Esophagus muscularis mucosa (tissue), 4 donors: ENCODE results near the gene BTBD9. TPM values are rescaled to one million over a fixed set of nuclear protein-coding genes. Genes with fewer than 3 reads are reported as not detected.

Source experiments
- DNase-seq: peaks from one replicate; pipeline ENCODE4 v3.0.0-alpha.2; 2017; ENCODE audit errors: extremely low spot score
- H3K27ac ChIP-seq, 4 donors: fragments of 200-600 bp; sonication (generic); replicated peaks in 1 of 4; 1 replicate in 3 of 4; 2 replicates in 1 of 4; pipeline ENCODE4 v1.5.1; 2016 to 2019; ENCODE audit warnings: mild to moderate bottlenecking in 1 of 4
- H3K27me3 ChIP-seq, 4 donors: fragments of 200-600 bp; sonication (generic); one replicate each; pipeline versions ENCODE4 v1.5.1 to v1.6.0; 2016 to 2019
- H3K36me3 ChIP-seq, 4 donors: fragments of 200-600 bp; sonication (generic); one replicate each; pipeline ENCODE4 v1.5.1; 2016 to 2019
- H3K4me1 ChIP-seq, 4 donors: fragments of 200-600 bp; sonication (generic); one replicate each; pipeline ENCODE4 v1.5.1; 2016 to 2019
- H3K4me3 ChIP-seq, 4 donors: fragments of 200-600 bp; sonication (generic); 1 replicate in 2 of 4; 2 replicates in 2 of 4; pipeline ENCODE4 v1.5.1; 2016 to 2019; ENCODE audit warnings: mild to moderate bottlenecking in 4 of 4, moderate library complexity in 1 of 4
- H3K9me3 ChIP-seq, 4 donors: fragments of 200-600 bp; sonication (generic); 1 replicate in 3 of 4; 2 replicates in 1 of 4; pipeline ENCODE4 v1.5.1; 2016 to 2019
- EP300 ChIP-seq: sonication (generic); formaldehyde crosslinking; IDR thresholded peaks from one replicate; pipeline ENCODE4 v1.6.1; 2017; ENCODE audit warnings: antibody characterized with exemption
- POLR2A ChIP-seq: fragments of 450-650 bp; IDR thresholded peaks from one replicate; pipeline ENCODE4 v1.6.1; 2017; ENCODE audit warnings: antibody characterized with exemption, moderate library complexity, mild to moderate bottlenecking, low read depth
- POLR2AphosphoS5 ChIP-seq, 2 donors: sonication (generic); formaldehyde crosslinking; IDR thresholded peaks; one replicate each; pipeline ENCODE4 v1.6.1; 2017; ENCODE audit warnings: antibody characterized with exemption in 2 of 2
- WGBS: methylation state at CpG from one replicate; pipeline ENCODE4 v1.1.5; 2018; 5-methylcytosine and 5-hydroxymethylcytosine counted together
- intact Hi-C: fragments of 100-400 bp; cut with DNase I; formaldehyde crosslinking; loops from one replicate; pipeline ENCODE4 v1.15.1; 2023
- total RNA-seq, 4 donors: library from RNA; depleted of rRNA; stranded (reverse); fragments of >200 nt; gene quantifications; one replicate each; pipeline versions ENCODE4 v1.1.0 to v1.2.1, GENCODE V29; 2016
- TF ChIP-seq, protein P1 (sequence below), 3 experiments: fragments of 200-600 bp in 2 of 3; fragments of 450-650 bp in 1 of 3; sonication (generic) in 2 of 3; IDR thresholded peaks; one replicate each; pipeline ENCODE4 v1.5.1; 2017 to 2019; ENCODE audit warnings: antibody characterized with exemption in 3 of 3, mild to moderate bottlenecking in 2 of 3, moderate library complexity in 1 of 3

Gene BTBD9
- total RNA-seq, 4 donors from 2014 or later, result 9.4 to 14.1 (median 11.2) TPM

DNA sequence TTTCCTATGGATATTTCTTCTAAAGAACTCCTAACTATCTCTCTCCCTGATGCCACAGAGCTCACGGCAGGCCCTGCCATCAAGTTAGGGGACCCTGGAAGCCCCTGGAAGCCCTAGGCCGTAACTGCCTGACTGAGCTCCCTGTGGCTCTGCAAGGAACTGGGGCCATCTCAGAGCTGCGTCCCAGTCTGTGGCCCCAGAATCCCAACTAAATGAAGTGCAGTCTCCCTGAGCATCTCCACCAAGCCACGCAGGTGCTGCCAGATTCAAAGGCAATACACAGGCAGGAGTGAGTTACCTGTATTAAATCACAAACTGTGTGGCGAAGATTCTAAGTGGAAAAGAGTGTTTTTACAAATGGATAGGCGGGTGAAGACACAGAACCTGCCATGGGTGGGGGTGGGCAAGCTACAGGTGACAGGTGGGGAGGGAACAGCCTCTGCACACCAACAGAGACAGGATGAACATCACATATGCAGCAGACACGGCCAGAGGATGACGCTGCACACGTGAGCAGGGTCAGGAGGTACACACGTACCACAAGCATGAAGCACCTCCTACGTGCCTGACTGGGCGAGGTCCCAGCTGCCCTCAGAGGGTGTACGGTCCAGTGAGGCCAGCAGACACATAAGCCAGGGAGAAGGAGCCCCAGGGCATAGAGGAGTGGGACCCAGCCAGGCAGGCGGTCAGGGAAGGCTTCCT is 461.7 kb downstream of the BTBD9 start:
- DNase-seq, result no peak
- Histone ChIP-seq H3K27ac (no peak overlapping the region), H3K36me3 (peaks cover 0 to 22% (median 0%) of the 10 kb centered on the region in 4 donors), H3K27me3 (no peaks in the 10 kb centered on the region), H3K4me3 (no peak overlapping the region), H3K4me1 (no peaks in the 10 kb centered on the region), H3K9me3 (no peaks in the 10 kb centered on the region)
- 97% methylated on average over 11 of the region's 14 CpGs for WGBS
- intact Hi-C loops, result no loop called here
- TF ChIP-seq, protein P1, sequence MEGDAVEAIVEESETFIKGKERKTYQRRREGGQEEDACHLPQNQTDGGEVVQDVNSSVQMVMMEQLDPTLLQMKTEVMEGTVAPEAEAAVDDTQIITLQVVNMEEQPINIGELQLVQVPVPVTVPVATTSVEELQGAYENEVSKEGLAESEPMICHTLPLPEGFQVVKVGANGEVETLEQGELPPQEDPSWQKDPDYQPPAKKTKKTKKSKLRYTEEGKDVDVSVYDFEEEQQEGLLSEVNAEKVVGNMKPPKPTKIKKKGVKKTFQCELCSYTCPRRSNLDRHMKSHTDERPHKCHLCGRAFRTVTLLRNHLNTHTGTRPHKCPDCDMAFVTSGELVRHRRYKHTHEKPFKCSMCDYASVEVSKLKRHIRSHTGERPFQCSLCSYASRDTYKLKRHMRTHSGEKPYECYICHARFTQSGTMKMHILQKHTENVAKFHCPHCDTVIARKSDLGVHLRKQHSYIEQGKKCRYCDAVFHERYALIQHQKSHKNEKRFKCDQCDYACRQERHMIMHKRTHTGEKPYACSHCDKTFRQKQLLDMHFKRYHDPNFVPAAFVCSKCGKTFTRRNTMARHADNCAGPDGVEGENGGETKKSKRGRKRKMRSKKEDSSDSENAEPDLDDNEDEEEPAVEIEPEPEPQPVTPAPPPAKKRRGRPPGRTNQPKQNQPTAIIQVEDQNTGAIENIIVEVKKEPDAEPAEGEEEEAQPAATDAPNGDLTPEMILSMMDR (IDR thresholded peaks at IDR 0.05), result no peak
- TF ChIP-seq EP300 (no peak), POLR2AphosphoS5 (IDR thresholded peaks at IDR 0.05) (no peak), POLR2A (no peak)

DNA sequence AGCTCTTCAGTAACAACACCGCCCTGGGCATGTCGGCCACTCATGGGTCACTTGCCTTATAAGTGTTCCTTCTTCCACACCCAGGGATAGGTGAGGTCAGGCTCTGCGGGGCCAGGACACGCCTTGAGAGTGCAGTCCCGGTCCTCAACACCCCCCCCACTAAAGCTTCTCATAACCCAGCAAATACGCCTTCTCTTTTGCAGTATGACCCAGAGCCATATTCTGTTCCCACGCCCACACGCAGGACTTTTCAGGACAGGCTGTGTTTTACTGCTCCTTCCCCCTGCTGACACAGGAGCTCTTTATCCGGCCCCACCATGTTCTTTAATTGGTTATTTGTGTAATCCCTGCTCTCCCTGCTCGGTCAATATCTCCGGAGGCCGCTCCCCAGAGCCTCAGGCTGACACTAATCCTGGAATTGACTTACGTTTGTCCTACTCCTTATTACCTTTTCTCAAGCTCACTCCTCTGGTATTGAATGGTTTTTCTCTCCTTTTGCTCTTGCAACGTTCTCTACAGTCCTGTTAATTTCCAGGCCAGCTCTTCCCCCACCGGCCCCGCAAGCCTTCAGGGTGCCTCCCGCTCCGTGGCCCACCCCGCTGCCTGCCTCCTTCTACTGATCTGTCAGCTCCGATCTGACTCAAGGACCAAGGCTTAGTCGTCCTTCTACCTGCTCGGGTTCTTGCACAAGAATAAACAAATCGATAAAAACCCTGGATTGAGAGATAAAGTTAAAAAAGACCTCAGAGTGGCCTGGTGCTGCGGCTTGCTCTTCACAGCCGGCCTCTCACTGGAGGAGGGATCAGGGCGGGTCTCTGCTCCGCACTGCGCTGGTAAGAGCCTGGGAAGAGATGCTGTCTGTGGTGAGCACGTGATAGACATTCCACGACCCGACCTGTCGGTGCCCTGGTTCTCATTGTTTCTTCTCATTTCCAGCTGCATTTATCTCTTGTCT is 462.7 kb downstream of the BTBD9 start:
- WGBS, result 84% methylated on average over 32 of the region's 32 CpGs
- no peak overlapping the region for H3K27ac ChIP-seq
- intact Hi-C loops, result no loop called here
- no peaks in the 10 kb centered on the region for H3K9me3 ChIP-seq
- H3K4me1 ChIP-seq, result no peaks in the 10 kb centered on the region
- no peaks in the 10 kb centered on the region for H3K27me3 ChIP-seq
- TF ChIP-seq, protein P1 (IDR thresholded peaks at IDR 0.05), result no peak
- TF ChIP-seq POLR2AphosphoS5 (IDR thresholded peaks at IDR 0.05), result no peak
- no peak for TF ChIP-seq EP300
- TF ChIP-seq POLR2A, result no peak
- no peak overlapping the region for H3K4me3 ChIP-seq
- peaks cover 0 to 24% (median 0%) of the 10 kb centered on the region in 4 donors for H3K36me3 ChIP-seq
- no peak for DNase-seq

DNA sequence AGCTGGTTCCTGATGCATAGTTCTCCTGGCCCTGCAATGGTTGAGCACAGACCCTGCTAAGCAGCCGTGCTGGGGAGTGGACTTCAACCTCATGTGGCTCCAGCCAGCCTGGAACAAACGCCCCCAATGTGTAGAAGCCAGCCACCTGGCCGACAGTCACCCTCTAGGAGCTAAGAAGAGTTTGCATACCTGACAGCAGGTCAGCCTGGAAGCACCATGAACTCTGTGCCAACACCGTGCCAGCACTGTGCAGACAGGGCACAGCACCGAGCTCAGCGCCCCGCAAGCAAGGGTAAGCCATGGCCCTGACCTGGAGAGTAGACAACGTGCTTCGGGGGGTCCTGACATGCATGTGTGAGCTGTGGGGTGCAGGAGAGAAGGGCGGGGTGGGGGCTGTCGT is 463.9 kb downstream of the BTBD9 start:
- intact Hi-C loops, result no loop called here
- Histone ChIP-seq H3K9me3 (no peaks in the 10 kb centered on the region), H3K4me1 (no peaks in the 10 kb centered on the region), H3K27ac (no peak overlapping the region), H3K36me3 (peaks cover 0 to 24% (median 0%) of the 10 kb centered on the region in 4 donors), H3K27me3 (no peaks in the 10 kb centered on the region), H3K4me3 (no peak overlapping the region)
- 92% methylated on average over 10 of the region's 11 CpGs for WGBS
- DNase-seq, result no peak
- TF ChIP-seq, protein P1 (IDR thresholded peaks at IDR 0.05), result no peak
- no peak for TF ChIP-seq POLR2A
- TF ChIP-seq EP300, result no peak
- no peak for TF ChIP-seq POLR2AphosphoS5 (IDR thresholded peaks at IDR 0.05)

DNA sequence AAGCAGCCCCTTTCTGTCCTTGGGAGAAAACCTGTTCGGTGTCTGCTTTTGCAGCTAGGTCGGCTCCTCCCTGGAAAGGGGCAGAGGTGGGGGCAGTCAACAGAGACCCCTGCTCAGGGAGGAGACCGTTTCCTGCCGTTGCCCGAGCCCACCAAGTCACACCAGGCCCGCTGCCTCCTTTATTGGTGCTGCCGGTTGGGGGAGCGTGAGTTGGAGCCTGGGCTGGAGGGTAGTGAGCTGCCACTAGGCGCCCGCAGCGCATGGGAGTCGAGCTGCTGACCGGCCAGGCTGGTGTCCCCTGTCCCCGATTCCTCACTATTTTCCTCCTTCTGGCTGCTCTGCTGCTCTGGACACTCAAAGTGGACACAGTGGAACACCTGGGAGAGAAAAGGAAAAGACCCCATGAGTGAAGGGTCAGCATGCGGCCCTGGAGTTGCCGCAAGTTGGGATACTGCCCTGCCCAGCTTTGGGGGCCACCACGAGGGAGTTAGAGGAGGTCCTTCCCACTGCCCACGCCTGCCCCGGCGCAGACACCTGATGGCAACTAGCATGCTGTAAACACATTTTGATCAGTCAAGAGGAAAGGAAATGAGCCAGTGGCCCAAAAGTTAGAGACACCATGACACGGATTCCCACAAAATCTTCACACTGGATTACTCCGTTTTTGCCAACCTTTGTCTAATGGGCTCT is 464.8 kb downstream of the BTBD9 start:
- intact Hi-C loops, result no loop called here
- Histone ChIP-seq H3K4me1 (no peaks in the 10 kb centered on the region), H3K27ac (no peak overlapping the region), H3K36me3 (peaks cover 0 to 24% (median 0%) of the 10 kb centered on the region in 4 donors), H3K27me3 (no peaks in the 10 kb centered on the region), H3K4me3 (no peak overlapping the region), H3K9me3 (no peaks in the 10 kb centered on the region)
- TF ChIP-seq EP300, result no peak
- TF ChIP-seq POLR2AphosphoS5 (IDR thresholded peaks at IDR 0.05), result no peak
- no peak for TF ChIP-seq POLR2A
- TF ChIP-seq, protein P1 (IDR thresholded peaks at IDR 0.05), result no peak
- no peak for DNase-seq
- WGBS, result 97% methylated on average over 22 of the region's 22 CpGs
